Ascending aorta (tissue), 2 donors: Measurements from ENCODE around the gene ELAC1. TPM values are rescaled to one million over a fixed set of nuclear protein-coding genes. Genes with fewer than 3 reads are reported as not detected.

Experiments used
- DNase-seq, 2 donors: peaks; one replicate each; pipeline ENCODE4 v3.0.0-alpha.2; 2019; ENCODE audit warnings: low spot score in 2 of 2
- H3K27ac ChIP-seq, 2 donors: fragments of 200-600 bp; sonication (generic); one replicate each; pipeline ENCODE4 v1.5.1; 2016 to 2017; ENCODE audit warnings: mild to moderate bottlenecking in 1 of 2
- H3K27me3 ChIP-seq: fragments of 200-600 bp; sonication (generic); one replicate; pipeline ENCODE4 v1.5.1; 2017
- H3K36me3 ChIP-seq, 2 donors: fragments of 200-600 bp; sonication (generic); one replicate each; pipeline ENCODE4 v1.5.1; 2016
- H3K4me1 ChIP-seq, 2 donors: fragments of 200-600 bp; sonication (generic); one replicate each; pipeline ENCODE4 v1.5.1; 2016 to 2017; ENCODE audit warnings: mild to moderate bottlenecking in 1 of 2
- H3K4me3 ChIP-seq, 2 donors: fragments of 200-600 bp; sonication (generic); one replicate each; pipeline ENCODE4 v1.5.1; 2016 to 2017; ENCODE audit warnings: mild to moderate bottlenecking in 1 of 2
- H3K9me3 ChIP-seq, 2 donors: fragments of 200-600 bp; sonication (generic); one replicate each; pipeline ENCODE4 v1.5.1; 2016
- CTCF ChIP-seq, 3 experiments: fragments of 200-600 bp in 2 of 3; fragments of 450-650 bp in 1 of 3; sonication (generic) in 2 of 3; IDR thresholded peaks; one replicate each; pipeline ENCODE4 v1.5.1; 2016 to 2019; ENCODE audit warnings: antibody characterized with exemption in 3 of 3, mild to moderate bottlenecking in 1 of 3, moderate library complexity in 1 of 3
- intact Hi-C: fragments of 100-400 bp; cut with DNase I; formaldehyde crosslinking; loops from one replicate; pipeline ENCODE4 v1.15.1; 2023
- total RNA-seq: library from RNA; depleted of rRNA; stranded (reverse); fragments of >200 nt; gene quantifications from one replicate; pipeline ENCODE4 v1.1.0, GENCODE V29; 2016

The ELAC1 gene
- total RNA-seq, 1 donor from 2014 or later = not detected

GRCh38 chr18:51021226-51021965 is 53.6 kb downstream of the ELAC1 start:
- H3K27ac ChIP-seq = no peak overlapping the region
- H3K4me1 ChIP-seq = no peaks in the 10 kb centered on the region
- no peak overlapping the region for H3K4me3 ChIP-seq
- H3K36me3 ChIP-seq = no peaks in the 10 kb centered on the region
- intact Hi-C loops = loop anchor here (5.0 kb wide), 1 partner anchor 204 kb away; no protein-coding TSS in a partner anchor
- no peaks in the 10 kb centered on the region for H3K27me3 ChIP-seq
- TF ChIP-seq CTCF (IDR thresholded peaks at IDR 0.05) = no peak
- H3K9me3 ChIP-seq = no peaks in the 10 kb centered on the region
- DNase-seq = no peak

DNA sequence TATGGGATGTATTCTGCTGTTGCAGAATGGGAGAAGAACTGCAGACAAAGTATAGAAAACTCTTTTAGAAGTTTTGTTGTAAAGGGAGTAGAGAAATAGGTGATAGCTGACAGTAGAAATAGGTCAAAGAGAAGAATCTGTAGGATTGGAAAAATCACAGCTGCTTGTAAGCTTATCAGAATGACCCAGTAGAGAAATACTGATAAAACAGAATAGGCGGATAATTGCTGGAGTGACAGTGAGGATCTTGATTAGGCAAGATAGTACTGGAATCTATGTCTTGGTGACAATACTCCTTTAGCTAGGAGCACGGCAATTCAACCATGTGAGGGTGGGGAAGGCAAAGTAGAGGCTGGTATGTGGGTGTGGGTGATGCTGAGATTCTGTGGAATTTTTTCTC is 57.7 kb downstream of the ELAC1 start:
- no peak for DNase-seq
- no peaks in the 10 kb centered on the region for H3K27me3 ChIP-seq
- no peaks in the 10 kb centered on the region for H3K9me3 ChIP-seq
- intact Hi-C loops = no loop called here
- TF ChIP-seq CTCF (IDR thresholded peaks at IDR 0.05) = no peak
- H3K27ac ChIP-seq = no peak overlapping the region
- no peaks in the 10 kb centered on the region for H3K36me3 ChIP-seq
- peaks cover 3 to 13% of the 10 kb centered on the region in 2 donors for H3K4me1 ChIP-seq
- H3K4me3 ChIP-seq = no peak overlapping the region

DNA sequence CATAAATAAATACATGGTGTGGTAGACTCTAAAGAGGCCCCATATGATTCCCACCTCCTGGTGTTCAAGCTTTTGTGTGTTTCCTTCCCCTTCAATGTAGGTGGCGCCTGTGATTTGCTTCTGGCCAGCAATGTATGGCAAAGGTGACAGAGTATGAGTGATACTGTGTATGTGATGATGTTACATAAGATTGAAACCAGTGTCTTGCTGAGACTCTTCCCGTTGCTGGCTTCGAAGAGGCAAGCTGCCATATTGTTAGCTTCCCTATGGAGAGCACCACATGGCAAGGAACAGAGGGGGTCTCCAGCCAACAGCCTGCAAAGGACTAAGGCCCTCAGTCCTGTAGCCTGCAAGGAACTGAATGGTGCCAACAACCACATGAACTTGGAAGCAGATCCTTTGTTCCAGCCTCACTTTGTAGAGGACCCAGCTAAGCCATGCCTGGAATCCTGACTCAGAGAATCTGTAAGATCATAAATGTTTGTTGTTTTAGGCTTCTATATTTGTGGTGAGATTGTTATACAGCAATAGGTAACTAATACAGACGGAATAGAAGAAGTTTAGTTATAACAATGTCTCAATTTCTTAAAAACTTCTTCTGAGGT is 60.5 kb downstream of the ELAC1 start:
- H3K9me3 ChIP-seq = no peaks in the 10 kb centered on the region
- TF ChIP-seq CTCF (IDR thresholded peaks at IDR 0.05) = no peak
- intact Hi-C loops = no loop called here
- H3K36me3 ChIP-seq = no peaks in the 10 kb centered on the region
- H3K4me1 ChIP-seq = peaks cover 3 to 25% of the 10 kb centered on the region in 2 donors
- peak overlapping the region in 1 of 2 donors; percentile 92 for H3K27ac ChIP-seq
- H3K4me3 ChIP-seq = peak overlapping the region in 1 of 2 donors; percentile 91
- no peaks in the 10 kb centered on the region for H3K27me3 ChIP-seq
- no peak for DNase-seq

DNA sequence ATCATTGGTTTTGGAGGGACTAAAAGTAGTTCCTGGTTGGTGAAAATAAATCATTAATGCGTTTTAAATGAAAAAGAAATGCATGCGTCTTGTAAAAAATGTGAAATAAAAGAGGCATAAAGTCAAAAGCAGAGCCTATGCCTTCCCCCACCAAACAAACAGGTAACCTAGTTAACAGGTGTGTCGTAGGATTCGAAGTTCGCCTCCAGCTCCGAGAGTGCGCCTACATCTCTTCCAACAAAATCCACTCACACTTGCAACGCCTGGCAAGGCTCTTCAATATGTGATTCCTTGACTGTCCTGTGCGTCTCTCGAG is 61.5 kb downstream of the ELAC1 start:
- peak overlapping the region; percentile 91 to 95 for H3K4me3 ChIP-seq
- no peak for DNase-seq
- no peak for TF ChIP-seq CTCF (IDR thresholded peaks at IDR 0.05)
- H3K27ac ChIP-seq = peak overlapping the region; percentile 92 to 99
- no peaks in the 10 kb centered on the region for H3K36me3 ChIP-seq
- peaks cover 3 to 31% of the 10 kb centered on the region in 2 donors for H3K4me1 ChIP-seq
- no peaks in the 10 kb centered on the region for H3K27me3 ChIP-seq
- intact Hi-C loops = no loop called here
- H3K9me3 ChIP-seq = no peaks in the 10 kb centered on the region

- intact Hi-C loops = loop anchor here (1.0 to 10.0 kb wide), 6 partner anchors 63 to 1545 kb away; partner anchors contain the start of genes C18orf32, MBD1, ME2 and SKA1
- peaks cover 3 to 34% of the 10 kb centered on the region in 2 donors for H3K4me1 ChIP-seq
- no peaks in the 10 kb centered on the region for H3K9me3 ChIP-seq
- no peaks in the 10 kb centered on the region for H3K27me3 ChIP-seq
- peak within 1 kb of the TSS; percentile 91 to 95 for H3K4me3 ChIP-seq
- H3K27ac ChIP-seq = peak within 1 kb of the TSS; percentile 92 to 99
- peak; percentile 79 to 98 for DNase-seq
- no peaks in the 10 kb centered on the region for H3K36me3 ChIP-seq
- no peak for TF ChIP-seq CTCF (IDR thresholded peaks at IDR 0.05)
Measured at GRCh38 chr18:51029694-51030536, 62.1 kb downstream of the ELAC1 start, which contains the start of gene SMAD4. Gene SMAD4 (plus strand): TSS chr18:51030213. CDS start chr18:51047047, 16,834 bp downstream.
